HG03378 (cell line): ENCODE data around the gene CCDC187.

ENCODE experiments used
- ATAC-seq: cut with Tn5 transposase; IDR thresholded peaks from one replicate; pipeline ENCODE4 v1.9.1; 2021; ENCODE audit warnings: mild to moderate bottlenecking, moderate library complexity; ENCODE audit not compliant: unreplicated experiment

The CCDC187 gene

GRCh38 chr9:136230773-136231172 lies 73.1 kb downstream of the CCDC187 start:
- no peak for ATAC-seq

DNA sequence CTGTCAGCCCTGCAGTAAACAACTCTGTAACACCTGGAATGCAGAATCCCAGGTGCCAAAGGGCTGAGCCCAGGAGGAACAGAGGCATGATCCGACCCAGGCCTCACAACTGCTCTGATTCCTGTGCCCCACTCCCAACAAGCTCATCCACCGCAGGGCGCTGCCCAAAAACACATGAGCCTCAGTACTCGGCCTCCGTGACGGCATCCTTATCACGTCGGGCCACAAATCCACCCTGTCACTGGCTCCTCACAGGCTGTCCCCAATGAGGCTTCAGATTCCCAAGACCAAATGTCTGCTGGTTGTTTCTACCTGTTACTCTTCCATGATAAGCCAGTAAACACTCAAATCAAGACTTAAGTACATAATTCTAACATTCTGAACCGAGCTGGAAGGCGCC lies 73.5 kb downstream of the CCDC187 start:
- no peak for ATAC-seq

DNA sequence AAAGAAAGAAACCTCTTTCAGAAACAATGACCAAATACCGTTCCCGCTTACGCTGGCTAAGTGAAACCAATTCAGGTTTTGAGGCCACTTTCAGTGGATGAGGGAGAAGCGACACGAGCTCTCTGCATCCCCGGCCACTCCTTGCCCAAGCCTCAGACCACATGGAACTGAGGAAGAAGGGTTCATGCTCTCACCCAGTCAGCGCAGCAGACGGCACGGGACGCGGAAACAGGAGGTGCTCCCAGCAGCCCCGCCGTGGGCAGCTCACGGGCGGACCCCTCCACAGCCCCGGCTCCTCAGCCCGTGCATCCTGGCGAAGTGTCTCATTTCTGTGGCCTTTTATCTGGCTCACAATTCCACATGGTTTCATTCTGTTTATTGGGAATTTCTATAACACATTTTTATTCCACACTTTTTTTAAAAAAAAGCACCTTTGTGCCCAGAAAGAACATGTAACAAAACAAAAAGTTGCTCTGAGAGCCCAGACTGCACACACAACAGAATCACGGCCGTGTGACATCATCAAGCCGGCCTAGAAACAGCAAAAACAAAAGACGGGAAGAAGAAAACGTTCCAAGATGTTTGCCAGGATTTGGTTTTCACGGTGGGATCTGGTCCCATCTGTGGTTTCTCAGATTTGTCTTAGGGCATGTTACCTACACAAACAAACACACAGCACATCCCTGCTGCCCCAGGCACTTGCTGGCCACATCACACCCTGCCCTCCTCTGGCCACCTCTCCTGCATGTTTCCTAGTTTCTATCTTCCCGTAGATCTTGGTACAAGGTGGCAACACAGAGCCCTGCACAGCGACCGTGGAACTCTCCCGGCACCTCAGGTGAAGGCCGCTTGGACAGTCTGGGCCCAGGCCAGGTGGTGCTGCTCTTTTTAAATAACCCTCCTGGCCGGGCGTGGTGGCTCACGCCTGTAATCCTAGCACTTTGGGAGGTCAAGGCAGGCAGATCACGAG lies 74.5 kb downstream of the CCDC187 start:
- ATAC-seq = no peak

DNA sequence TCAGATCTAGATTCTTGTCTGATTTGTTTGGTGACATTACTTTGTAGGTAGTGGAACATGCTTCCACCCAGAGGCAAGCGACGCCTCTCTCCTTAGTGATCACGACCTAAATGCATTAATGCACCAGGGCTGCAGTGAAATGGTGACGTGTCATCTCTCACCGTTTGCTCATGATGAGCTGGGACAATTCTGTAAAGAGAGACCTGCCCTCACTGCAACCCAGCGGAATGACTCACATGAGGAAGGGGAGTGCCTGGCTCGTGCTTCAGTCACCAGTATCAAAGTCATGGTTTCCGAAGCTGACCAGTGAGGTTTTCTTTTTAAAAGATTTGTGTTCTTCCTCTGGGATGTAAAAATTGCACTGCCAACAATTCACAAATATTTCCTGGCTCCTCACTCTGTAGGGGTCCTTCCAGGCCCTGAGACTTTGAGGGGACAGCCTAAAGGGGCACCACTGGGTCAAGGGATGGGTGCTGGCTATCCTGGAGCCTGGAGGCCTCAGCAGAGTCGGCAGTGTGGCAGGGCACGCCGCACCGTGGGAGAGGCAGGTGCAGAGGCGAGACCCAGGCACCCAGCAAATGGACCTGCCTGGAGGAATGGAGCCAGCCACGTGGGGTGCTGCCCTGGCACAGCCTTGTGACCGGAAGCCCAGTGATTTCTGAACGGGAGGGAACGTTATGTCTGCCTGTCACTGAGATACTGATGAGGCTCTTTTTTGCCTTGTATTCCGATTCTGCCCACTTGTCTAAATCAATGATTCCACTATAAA lies 75.6 kb downstream of the CCDC187 start:
- ATAC-seq = no peak

DNA sequence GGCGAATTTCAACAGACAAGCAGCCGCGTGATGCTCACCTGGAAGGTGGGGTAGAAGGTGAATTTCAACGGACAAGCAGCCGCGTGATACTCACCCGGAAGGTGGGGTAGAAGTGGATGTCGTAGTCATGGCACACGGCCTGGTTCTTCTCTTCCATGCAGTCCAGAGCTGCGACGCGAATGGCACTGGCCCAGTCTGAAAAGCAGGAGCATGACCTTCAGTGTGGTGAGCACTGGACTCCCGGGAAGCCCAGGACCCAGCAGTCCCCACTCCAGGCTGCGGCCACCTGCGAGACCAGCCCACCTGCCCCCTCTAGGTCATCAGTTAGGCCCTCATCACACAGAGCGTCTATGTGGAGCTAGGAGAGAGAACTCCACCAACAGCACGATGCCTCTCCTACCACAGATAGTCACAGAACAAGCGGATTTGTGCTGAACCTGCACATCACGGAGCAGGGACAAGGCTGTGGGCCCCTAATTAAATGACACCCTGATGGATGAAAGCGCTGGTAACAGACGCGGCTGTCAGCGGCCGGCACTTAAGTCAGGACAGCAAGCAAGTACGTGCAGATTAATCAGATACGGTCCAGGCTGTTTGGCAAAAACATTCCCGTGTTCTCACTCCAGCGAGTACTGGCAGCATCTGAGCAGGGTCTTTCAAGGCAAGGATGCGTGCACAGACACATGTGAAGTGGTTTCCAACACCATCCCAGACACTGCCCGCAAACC lies 77.0 kb downstream of the CCDC187 start:
- no peak for ATAC-seq

- peak; percentile 58 for ATAC-seq
Measured at GRCh38 chr9:136225748-136226679, 77.9 kb downstream of the CCDC187 start.

- ATAC-seq = peak; percentile 40
Measured at GRCh38 chr9:136225366-136225747, 78.5 kb downstream of the CCDC187 start.

- ATAC-seq = no peak
Measured at GRCh38 chr9:136223871-136224640, 79.8 kb downstream of the CCDC187 start.

DNA sequence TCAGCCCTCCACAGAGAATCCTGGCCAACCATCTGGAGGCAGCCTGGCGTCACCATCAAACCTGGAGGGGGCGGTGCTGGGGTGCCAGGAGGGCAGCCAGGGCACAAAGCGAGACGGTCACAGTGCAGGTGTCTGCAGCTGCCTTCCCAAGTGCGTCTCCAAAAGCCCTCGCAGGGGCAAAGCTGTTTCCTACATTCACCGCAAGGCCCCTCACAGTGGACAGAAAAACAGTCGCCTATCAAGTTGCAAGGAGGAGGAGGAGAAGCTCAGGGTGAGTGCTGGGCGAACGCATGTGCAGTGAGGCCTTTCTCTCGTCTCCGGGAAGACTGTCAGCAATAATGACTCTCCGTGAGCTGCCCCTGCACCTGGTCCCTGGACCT lies 81.0 kb downstream of the CCDC187 start:
- no peak for ATAC-seq

GRCh38 chr9:136222166-136222905 lies 81.6 kb downstream of the CCDC187 start:
- ATAC-seq = no peak

GRCh38 chr9:136220017-136220729 lies 83.7 kb downstream of the CCDC187 start:
- ATAC-seq = no peak

DNA sequence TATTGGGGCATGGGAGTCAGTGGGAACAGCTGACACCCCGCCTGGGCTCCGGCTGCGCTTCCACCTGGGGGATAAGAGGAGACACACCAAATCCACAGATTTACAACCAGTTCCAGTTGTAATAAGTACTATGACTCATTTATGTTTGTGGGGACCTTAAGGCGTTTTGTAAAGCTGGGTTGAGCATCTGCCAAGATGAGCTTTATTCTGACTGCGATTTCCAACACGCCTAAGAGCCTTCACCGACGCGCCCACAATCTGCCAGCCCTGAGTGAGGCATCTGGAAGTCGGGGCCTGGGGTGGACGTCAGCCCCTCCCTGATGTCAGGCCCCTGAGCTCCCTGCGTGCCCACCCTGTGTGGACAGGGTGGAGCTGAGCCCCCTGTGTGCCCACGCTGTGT lies 84.6 kb downstream of the CCDC187 start:
- no peak for ATAC-seq

- no peak for ATAC-seq
Measured at GRCh38 chr9:136218673-136219072, 85.2 kb downstream of the CCDC187 start.

DNA sequence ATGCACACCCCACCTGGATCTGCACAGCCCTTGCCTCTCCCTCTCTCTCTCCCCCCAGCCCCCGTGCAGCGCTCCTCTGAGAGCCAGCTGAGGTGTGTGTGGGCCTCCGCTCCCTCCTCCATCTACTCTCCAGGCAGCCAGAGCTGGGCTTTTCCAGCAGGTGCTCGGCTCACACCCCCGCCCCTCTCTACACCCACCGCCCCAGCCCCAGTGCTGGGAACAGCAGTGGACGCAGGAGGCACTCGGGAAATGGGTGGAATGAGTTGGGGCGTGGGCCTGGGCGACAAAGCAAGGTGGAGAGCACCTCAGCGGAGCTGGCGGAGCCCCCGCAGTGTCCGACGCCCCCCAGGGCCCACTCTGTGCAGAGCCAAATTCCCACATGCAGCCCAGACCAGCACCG lies 85.6 kb downstream of the CCDC187 start:
- no peak for ATAC-seq

DNA sequence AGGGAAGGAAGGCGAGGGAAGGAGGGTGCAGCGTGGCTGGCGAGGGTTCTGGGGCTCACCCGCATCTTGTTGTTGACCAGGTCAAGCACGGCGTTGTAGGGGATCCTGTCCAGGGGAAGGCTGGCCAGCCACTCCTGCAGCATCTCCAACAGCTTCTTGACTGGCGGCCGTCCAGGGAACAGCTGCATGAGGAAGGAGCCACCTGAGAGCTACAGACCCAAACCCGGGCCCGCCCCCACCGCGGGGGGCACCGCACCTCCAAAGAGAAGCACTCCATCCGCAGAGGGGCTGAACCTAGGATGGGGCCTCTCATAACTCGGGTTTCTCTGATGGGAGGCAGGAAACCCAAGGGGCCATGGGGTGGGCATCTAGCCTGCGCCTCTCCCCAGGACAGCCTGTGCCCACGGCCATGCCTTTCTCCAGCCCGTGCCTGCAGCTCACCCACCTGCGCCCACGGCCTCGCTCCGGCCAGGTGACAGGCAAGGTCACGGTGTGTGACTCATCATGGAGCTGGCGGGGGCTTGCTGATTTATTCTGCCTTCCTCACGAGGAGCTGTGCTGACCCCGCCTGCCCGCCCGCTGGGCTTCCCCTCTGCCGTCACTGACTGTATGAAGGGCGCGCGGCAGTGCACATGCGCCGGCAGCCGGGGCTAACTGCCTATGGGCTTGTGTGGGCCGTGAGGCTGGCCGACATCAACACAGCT lies 87.2 kb downstream of the CCDC187 start:
- ATAC-seq = no peak

- ATAC-seq = no peak
Measured at GRCh38 chr9:136213733-136214132, 90.2 kb downstream of the CCDC187 start.

DNA sequence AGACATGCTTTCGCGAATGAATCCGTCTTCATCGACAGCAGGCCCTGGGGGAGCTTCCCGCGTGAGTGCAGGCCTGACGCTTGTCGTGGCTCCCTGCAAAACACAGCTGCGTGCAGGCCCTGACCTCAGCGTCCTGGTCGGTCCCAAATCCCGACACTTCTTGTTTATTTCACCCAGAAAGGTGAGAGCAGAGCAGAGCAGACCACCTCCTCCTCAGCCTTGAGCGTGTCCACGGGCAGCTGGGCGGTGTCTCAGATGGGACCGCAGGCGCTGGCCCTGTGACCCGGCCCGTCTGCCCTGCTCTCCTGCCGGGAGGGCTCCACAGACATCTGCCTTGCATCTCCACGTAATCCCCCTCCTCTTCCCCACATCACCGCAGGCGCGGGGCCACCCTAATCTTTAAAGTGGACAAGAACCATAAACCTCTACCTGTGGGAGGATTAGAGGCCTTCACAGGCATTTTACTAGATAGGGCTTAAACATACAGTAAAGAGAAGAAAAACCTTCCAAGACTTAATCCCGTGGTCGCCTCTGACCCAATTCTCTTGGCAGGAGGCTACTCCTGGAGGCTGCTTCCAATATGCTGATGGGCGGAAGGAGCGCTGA lies 91.4 kb downstream of the CCDC187 start:
- no peak for ATAC-seq
